ENCODE results near the gene GTF2I. TPM values are rescaled to one million over a fixed set of nuclear protein-coding genes. Genes with fewer than 3 reads are reported as not detected.
"Not testable (repeated sequence)": the region's sequence is repeated elsewhere in the genome, so short reads cannot be mapped to it uniquely, and the experiment has no call there.

Gene GTF2I
- total RNA-seq, 3 donors from 2014 or later, result 111 to 220 (median 130) TPM

GRCh38 chr7:74788369-74789150 lies 131.0 kb downstream of the GTF2I start:
- H3K4me3 ChIP-seq; H3K36me3 ChIP-seq (ENCODE audit: low read depth); intact Hi-C loops (cut with DNase I, micrococcal nuclease); H3K9me3 ChIP-seq; H3K4me1 ChIP-seq (ENCODE audit: low read depth): not testable (repeated sequence)
- DNase-seq, result peak; percentile 97 to 100 (median 99)
- ATAC-seq, result peak; percentile 96

- DNase-seq; intact Hi-C loops (cut with DNase I, micrococcal nuclease); H3K4me1 ChIP-seq (ENCODE audit: low read depth); H3K36me3 ChIP-seq (ENCODE audit: low read depth); H3K4me3 ChIP-seq; H3K9me3 ChIP-seq: not testable (repeated sequence)
- ATAC-seq, result peak; percentile 17
These were observed 131.8 kb downstream of the GTF2I start for GRCh38 chr7:74789200-74789736.

GRCh38 chr7:74797848-74798622 lies 140.5 kb downstream of the GTF2I start:
- ATAC-seq, result peak; percentile 59

GRCh38 chr7:74798644-74799043 lies 141.1 kb downstream of the GTF2I start:
- peak; percentile 51 for ATAC-seq
- H3K4me3 ChIP-seq; H3K4me1 ChIP-seq (ENCODE audit: low read depth); H3K36me3 ChIP-seq (ENCODE audit: low read depth); H3K9me3 ChIP-seq; DNase-seq; intact Hi-C loops (cut with DNase I, micrococcal nuclease): not testable (repeated sequence)

More at GRCh38 chr7:74797848-74798622, 140.5 kb downstream of the GTF2I start:
- intact Hi-C loops (cut with DNase I, micrococcal nuclease); H3K36me3 ChIP-seq (ENCODE audit: low read depth); H3K4me3 ChIP-seq; DNase-seq; H3K4me1 ChIP-seq (ENCODE audit: low read depth); H3K9me3 ChIP-seq: not testable (repeated sequence)

Other genes with a start within 250 kb of the GTF2I start
- gene GTF2IRD1, start 203.8 kb upstream of the GTF2I start, total RNA-seq, result 10 to 100 TPM; 10.5 to 30.7 (median 12.7) TPM
- gene NCF1, start 116.3 kb downstream of the GTF2I start, total RNA-seq, result 1 to 10 TPM; 3.9 to 8.3 (median 5.2) TPM
- 10 to 100 TPM; 14.4 to 31.6 (median 27.9) TPM for gene GTF2IRD2, start 193.9 kb downstream of the GTF2I start, total RNA-seq